NCI-H2171 (cell line): ENCODE data around the gene FARSA.
"Not testable (repeated sequence)": the region's sequence is repeated elsewhere in the genome, so short reads cannot be mapped to it uniquely, and the experiment has no call there.

ENCODE experiments used
- DNase-seq: peaks from one replicate; lab custom pipeline; 2025; lab: John Stamatoyannopoulos, UW

Gene FARSA

GRCh38 chr19:12953799-12954611, 20.5 kb upstream of the FARSA start:
- DNase-seq = peak; percentile 63

GRCh38 chr19:12953138-12953798, 19.8 kb upstream of the FARSA start:
- peak; percentile 82 for DNase-seq

GRCh38 chr19:12952488-12953137, 19.1 kb upstream of the FARSA start:
- peak; percentile 83 for DNase-seq

- not testable (repeated sequence) for DNase-seq
Observed at GRCh38 chr19:12952050-12952449, 18.5 kb upstream of the FARSA start.

- DNase-seq = no peak
Observed at GRCh38 chr19:12949363-12950283, 16.1 kb upstream of the FARSA start.

- no peak for DNase-seq
Observed at GRCh38 chr19:12948612-12949362, 15.3 kb upstream of the FARSA start.

- DNase-seq = no peak
Observed at GRCh38 chr19:12947702-12948611, 14.4 kb upstream of the FARSA start.

GRCh38 chr19:12946731-12947496, 13.4 kb upstream of the FARSA start:
- DNase-seq = no peak

- DNase-seq = no peak
Observed at GRCh38 chr19:12946092-12946721, 12.7 kb upstream of the FARSA start.

GRCh38 chr19:12945479-12946091, 12.1 kb upstream of the FARSA start, which contains the start of gene RAD23A:
Gene RAD23A (plus strand): TSS chr19:12945862. CDS start chr19:12945949, 87 bp downstream.
- DNase-seq = peak; percentile 99

- no peak for DNase-seq
Observed at GRCh38 chr19:12944104-12944674, 10.7 kb upstream of the FARSA start.

GRCh38 chr19:12943437-12944044, 10.0 kb upstream of the FARSA start:
- no peak for DNase-seq

- no peak for DNase-seq
Observed at GRCh38 chr19:12940897-12941296, 7.4 kb upstream of the FARSA start.

GRCh38 chr19:12939975-12940423, 6.5 kb upstream of the FARSA start:
- DNase-seq = no peak

- DNase-seq = no peak
Observed at GRCh38 chr19:12938779-12939601, 5.5 kb upstream of the FARSA start.
